Fibroblast of mammary gland (primary cell): ENCODE measurements around the gene DENND4C.
A peak's percentile ranks its signal among the peaks of the same experiment; 100 is the strongest.

ENCODE experiments used
- DNase-seq: peaks from one replicate; pipeline ENCODE4 v3.0.0-alpha.2; 2010; ENCODE audit warnings: low read depth
- H3K4me3 ChIP-seq: 2 replicates; pipeline ENCODE4 v1.5.1; 2011; ENCODE audit warnings: low read depth, mild to moderate bottlenecking, low read length, moderate library complexity; ENCODE audit not compliant: control insufficient read depth
- TF ChIP-seq, protein P1 (sequence below): conservative IDR thresholded peaks from 2 replicates; pipeline ENCODE4 v1.5.1; 2011; ENCODE audit warnings: low read depth, low read length, inconsistent platforms; ENCODE audit not compliant: control insufficient read depth, insufficient read depth

Gene DENND4C

DNA sequence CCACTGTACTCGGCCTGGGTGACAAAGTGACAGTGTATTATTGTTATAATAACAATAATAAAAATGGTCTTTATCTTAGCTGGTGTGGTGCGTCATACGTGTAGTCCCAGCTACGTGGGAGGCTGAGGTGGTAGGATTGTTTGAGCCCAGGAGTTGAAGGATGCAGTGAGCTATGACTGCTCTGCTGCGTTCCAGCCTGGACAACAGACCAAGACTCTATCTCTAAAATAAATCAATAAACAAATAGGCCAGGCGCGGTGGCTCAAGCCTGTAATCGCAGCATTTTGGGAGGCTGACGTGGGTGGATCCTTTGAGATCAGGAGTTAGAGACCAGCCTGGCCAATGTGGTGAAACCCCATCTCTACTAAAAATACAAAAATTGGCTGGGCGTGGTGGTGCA is 9.2 kb upstream of the DENND4C start:
- TF ChIP-seq, protein P1, sequence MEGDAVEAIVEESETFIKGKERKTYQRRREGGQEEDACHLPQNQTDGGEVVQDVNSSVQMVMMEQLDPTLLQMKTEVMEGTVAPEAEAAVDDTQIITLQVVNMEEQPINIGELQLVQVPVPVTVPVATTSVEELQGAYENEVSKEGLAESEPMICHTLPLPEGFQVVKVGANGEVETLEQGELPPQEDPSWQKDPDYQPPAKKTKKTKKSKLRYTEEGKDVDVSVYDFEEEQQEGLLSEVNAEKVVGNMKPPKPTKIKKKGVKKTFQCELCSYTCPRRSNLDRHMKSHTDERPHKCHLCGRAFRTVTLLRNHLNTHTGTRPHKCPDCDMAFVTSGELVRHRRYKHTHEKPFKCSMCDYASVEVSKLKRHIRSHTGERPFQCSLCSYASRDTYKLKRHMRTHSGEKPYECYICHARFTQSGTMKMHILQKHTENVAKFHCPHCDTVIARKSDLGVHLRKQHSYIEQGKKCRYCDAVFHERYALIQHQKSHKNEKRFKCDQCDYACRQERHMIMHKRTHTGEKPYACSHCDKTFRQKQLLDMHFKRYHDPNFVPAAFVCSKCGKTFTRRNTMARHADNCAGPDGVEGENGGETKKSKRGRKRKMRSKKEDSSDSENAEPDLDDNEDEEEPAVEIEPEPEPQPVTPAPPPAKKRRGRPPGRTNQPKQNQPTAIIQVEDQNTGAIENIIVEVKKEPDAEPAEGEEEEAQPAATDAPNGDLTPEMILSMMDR: no peak
- DNase-seq: no peak

DNA sequence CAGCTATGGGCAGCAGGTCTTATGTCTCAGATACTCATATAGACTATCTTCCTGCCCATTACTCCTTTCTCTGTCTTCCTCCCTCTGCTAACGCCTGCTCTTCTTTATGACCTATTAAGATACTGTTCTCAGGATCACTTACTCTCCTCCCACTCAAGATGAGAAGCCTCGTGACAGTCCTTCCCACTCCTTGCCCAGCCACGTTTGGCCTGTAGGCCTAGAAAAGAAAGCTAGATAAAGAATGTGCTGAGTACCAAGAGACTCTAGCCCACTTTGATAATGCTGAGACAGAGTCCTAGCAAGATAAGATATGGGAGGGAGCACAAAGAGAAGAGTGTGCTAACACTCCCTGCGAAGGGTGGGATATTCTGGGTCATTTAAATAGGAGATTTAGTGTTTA is 6.8 kb upstream of the DENND4C start:
- DNase-seq: no peak
- TF ChIP-seq, protein P1: no peak

More for the DNA sequence above, 9.2 kb upstream of the DENND4C start:
- no peak overlapping the region for H3K4me3 ChIP-seq

DNA sequence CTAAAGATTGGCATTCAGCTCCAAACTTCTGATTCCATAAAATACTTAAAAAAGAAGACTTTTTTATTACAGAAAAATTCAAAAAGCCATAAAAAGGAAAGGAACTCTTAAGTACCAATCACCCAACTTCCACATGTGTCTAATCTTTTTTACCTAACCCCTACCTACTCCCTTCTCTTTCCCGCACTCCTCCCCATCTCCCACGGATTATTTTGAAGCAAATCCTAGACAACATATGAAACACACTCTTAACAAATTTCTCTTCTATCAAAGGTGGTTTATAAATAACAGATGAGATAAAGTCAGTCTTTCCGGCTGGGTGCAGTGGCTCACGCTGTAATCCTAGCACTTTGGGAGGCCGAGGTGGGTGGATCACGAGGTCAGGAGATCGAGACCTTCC is 5.9 kb upstream of the DENND4C start:
- H3K4me3 ChIP-seq: no peak overlapping the region
- no peak for DNase-seq
- TF ChIP-seq, protein P1: no peak

More for the DNA sequence above, 6.8 kb upstream of the DENND4C start:
- no peak overlapping the region for H3K4me3 ChIP-seq

DNA sequence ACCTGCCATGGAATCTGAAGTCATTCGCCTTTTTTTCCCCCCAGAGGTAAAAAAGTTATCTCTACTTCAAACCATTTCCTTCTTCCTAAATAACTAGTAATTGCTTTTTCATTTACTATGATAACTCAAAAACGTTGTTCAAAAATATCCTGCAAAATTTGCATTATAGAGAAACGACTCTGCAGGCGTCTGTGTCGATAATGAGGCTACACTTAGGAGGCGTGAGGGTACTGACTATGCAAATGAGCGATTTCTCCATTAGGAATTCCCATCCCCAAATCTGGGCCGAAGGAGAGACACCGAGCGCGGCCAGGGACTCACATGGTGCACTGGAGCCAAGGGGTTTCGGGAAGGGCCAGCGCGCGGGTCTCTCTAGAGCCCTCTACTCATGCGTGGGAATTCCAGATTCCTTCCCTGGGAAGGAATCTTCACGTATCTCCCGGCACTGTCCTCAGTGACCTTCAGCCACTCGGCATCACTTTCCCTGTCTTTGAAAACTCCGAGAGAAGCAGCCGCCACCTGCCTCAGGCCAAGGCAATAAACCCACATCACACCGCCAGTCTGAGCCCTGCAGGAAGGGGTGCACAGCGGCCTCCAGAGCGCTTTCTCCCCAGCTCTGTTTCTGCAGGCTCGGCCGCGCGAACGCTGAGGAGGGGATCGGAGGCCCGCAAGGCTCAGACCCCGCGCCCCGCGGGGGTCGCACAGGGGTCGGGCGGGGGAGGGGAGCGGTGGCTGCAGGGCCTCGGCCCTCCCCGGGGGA is 718 bp upstream of the DENND4C start:
- TF ChIP-seq, protein P1: no peak
- no peak for DNase-seq
- H3K4me3 ChIP-seq: peak overlapping the region; percentile 82

DNA sequence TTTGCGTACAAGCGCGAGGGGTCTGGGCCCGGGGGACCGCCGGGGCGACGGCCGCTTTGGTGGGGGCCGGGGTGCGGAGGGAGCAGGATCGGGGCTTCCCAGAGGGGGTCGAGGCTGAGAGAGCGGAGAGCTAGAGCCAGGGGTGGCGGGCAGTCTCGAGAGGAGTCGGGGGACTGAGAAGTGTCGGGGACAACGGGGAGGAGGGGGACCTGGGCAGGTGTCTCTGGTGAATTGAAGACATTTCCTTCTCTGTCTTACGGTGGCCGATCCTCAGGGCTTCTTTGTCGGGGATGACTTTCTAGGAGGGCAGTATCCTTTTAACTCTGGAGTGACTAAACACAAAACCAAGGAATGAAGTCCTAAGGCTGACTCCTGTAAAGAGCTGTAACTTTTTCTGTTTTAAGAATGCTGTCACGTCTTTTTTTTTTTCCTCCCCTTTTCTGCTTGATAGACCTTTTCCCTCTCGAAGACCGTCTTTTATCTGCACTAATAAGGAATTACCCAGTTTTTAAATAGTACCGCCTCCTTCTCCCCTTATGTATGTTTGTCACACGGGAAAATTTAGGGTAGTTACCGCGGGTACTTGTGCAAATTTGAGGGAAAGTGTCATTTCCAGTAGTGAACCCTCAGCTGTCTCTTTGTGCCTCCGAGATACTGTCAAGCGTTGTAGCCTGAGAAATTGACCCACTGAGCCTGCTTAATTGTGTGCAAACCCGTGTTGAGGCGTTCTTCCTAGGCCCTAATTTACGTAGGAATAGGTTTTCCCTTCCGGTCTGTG is 822 bp downstream of the DENND4C start:
- TF ChIP-seq, protein P1: no peak
- no peak for DNase-seq
- H3K4me3 ChIP-seq: peak overlapping the region; percentile 82

DNA sequence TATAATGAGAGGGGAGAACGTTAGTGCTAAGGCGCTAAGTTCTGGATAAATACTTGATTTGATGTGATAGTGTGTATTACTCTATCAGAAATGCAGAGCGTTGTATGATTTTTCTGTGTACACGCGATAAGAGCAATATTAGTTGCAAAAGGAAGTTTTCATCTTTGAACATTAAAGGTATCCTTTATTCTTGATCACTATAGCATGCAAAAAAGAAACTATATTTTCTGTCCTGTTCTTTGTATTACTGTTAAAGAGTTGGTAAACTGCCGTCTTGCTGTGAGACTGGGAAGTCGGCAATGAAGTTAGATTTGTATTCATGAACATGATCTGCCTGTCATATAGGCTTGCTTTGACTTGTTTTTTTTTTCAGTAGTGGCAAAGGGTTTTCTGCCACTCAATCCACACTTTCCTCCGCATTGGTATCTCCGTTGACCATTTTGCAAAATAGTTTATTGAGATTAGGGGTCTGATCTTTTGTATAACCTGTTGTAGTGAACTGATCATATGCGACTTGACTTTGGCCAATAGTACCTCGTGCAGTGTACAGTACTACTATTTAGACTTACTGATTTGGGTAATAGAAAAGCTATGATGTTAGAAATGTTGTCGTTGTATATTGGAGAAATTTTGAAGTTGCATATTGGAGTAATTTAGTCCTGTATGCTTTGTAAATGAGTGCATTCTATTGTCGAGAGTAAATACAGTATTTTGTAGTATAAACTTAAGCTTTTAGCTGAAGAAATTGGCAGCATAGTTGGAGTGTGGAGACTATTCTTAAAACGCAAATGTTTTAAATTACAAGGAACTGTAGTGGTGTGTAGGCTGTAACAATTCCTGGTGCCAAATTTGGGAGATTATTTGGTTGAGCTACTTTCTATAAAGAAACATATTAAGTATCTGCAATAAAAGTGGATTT is 1.7 kb downstream of the DENND4C start:
- no peak for DNase-seq
- peak overlapping the region; percentile 82 for H3K4me3 ChIP-seq
- TF ChIP-seq, protein P1: no peak
